Activated T-helper 1 cell treated with anti-CD3 and anti-CD28 coated beads, Interleukin-12 subunit alpha, Interleukin-12 subunit beta, Interleukin-2, Interleukin-4 antibody, amounts not matched to agents 30 ng/mL and 10 ng/mL and 1 ng/mL, durations not matched to agents 14 hours and 24 hours and 36 hours (primary cell): ENCODE measurements around the gene PBX4. TPM values are rescaled to one million over a fixed set of nuclear protein-coding genes. Genes with fewer than 3 reads are reported as not detected.

Source experiments
- DNase-seq: peaks from one replicate; pipeline ENCODE4 v3.0.0; 2021; ENCODE audit warnings: low spot score
- H3K27ac Mint-ChIP-seq: one replicate; pipeline ENCODE4 v1.8.0; 2021; ENCODE audit warnings: mild to moderate bottlenecking, mixed read lengths
- H3K27me3 Mint-ChIP-seq: one replicate; pipeline ENCODE4 v1.8.0; 2022; ENCODE audit warnings: mild to moderate bottlenecking, moderate library complexity, mixed read lengths; ENCODE audit not compliant: insufficient read depth
- H3K36me3 Mint-ChIP-seq: one replicate; pipeline ENCODE4 v1.8.0; 2021; ENCODE audit warnings: low read depth, mixed read lengths
- H3K4me1 Mint-ChIP-seq: one replicate; pipeline ENCODE4 v1.8.0; 2021; ENCODE audit warnings: low read depth, mixed read lengths
- H3K4me3 Mint-ChIP-seq: one replicate; pipeline ENCODE4 v1.8.0; 2021; ENCODE audit warnings: mild to moderate bottlenecking, moderate library complexity, mixed read lengths
- H3K9me3 Mint-ChIP-seq: one replicate; pipeline ENCODE4 v1.8.0; 2021; ENCODE audit warnings: mixed read lengths
- intact Hi-C: fragments of 100-400 bp; cut with micrococcal nuclease; formaldehyde crosslinking; loops from one replicate; pipeline ENCODE4 v1.15.1; 2024
- total RNA-seq: library from RNA; stranded (reverse); gene quantifications from 2 replicates; pipeline ENCODE4 v1.2.3, GENCODE V29; 2022

Gene PBX4
- total RNA-seq, 1 donor from 2014 or later: 29.6 TPM

DNA sequence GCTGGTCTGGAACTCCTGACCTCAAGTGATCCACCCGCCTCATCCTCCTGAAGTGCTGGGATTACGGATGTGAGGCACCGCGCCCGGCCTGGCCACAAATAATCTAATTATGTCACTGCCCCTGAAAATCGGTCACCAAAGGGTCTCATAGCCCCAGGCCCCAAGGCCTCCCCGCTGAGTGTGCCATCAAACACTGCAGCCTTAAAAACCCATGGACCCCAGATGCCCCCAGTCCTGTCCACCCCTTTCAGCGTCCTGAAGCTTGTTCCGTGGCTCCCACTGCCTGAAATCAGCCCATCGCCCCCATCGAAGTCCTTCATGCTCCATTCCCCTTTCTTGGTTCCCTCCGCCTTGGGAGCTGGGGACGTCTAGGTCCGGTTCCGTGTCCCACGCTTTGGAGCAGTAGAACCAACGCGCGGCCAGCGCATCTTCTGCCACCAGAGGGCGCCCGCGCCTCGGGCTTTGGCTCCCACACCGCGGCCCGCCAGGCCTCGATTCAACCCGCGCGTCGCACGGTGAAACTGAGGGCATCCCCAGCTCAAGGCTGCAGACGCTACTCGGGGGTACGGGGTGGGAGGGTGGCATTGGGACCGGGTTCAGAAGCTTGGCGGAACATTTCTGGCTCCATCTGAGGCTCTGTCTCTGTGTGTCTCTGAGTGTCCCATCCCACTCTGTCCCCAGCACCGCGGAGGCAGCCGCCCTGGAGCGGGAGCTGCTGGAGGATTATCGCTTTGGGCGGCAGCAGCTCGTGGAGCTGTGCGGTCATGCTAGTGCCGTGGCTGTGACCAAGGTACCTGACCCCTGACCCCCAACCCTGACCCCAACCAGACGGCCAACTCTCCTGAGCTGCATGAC lies 86.3 kb downstream of the PBX4 start:
- Mint-ChIP-seq H3K27ac (peak overlapping the region; percentile 67), H3K4me3 (no peak overlapping the region)

GRCh38 chr19:19530889-19531288 lies 87.6 kb downstream of the PBX4 start:
- Mint-ChIP-seq H3K27me3 (no peaks in the 10 kb centered on the region), H3K4me3 (no peak overlapping the region), H3K36me3 (peaks cover 9% of the 10 kb centered on the region), H3K9me3 (no peaks in the 10 kb centered on the region), H3K4me1 (peaks cover 7% of the 10 kb centered on the region), H3K27ac (no peak overlapping the region)
- no peak for DNase-seq
- intact Hi-C loops: loop anchor here (5.0 kb wide), 1 partner anchor 336 kb away; the partner anchor contains the start of gene ZNF253

More for the DNA sequence above, 86.3 kb downstream of the PBX4 start:
- Mint-ChIP-seq H3K27me3 (peaks cover 3% of the 10 kb centered on the region), H3K36me3 (peaks cover 11% of the 10 kb centered on the region), H3K9me3 (no peaks in the 10 kb centered on the region), H3K4me1 (peaks cover 7% of the 10 kb centered on the region)
- intact Hi-C loops: loop anchor here (1.0 to 5.0 kb wide), 3 partner anchors 111 to 427 kb away; partner anchors contain the start of genes GMIP and ZNF253
- DNase-seq: peak; percentile 79

DNA sequence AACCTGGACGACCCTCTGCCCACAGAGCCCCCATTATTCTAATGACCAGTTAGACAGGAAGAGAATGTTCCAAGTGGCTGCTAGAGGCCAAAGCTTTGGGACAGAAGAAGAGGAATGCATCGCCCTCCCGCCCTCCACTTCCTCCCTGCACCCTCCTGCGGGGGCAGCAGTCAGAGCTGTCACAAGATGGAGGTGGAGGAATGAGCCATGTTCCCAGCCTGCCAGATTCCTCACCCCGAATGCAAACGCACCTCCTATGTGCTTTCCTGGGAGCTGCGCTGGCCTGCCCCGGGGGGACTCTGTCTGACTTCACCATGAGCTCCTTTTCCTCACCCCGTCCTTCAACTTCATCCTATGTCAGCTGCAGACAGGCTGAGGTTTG lies 88.1 kb downstream of the PBX4 start:
- no peaks in the 10 kb centered on the region for H3K27me3 Mint-ChIP-seq
- H3K4me1 Mint-ChIP-seq: peaks cover 7% of the 10 kb centered on the region
- no peak for DNase-seq
- intact Hi-C loops: loop anchor here (5.0 kb wide), 1 partner anchor 337 kb away; the partner anchor contains the start of gene ZNF253
- H3K36me3 Mint-ChIP-seq: peaks cover 9% of the 10 kb centered on the region
- H3K27ac Mint-ChIP-seq: no peak overlapping the region
- no peak overlapping the region for H3K4me3 Mint-ChIP-seq
- H3K9me3 Mint-ChIP-seq: no peaks in the 10 kb centered on the region

GRCh38 chr19:19529783-19530422 lies 88.6 kb downstream of the PBX4 start:
- Mint-ChIP-seq H3K4me1 (peaks cover 7% of the 10 kb centered on the region), H3K27ac (no peak overlapping the region), H3K36me3 (peaks cover 9% of the 10 kb centered on the region), H3K4me3 (no peak overlapping the region), H3K9me3 (no peaks in the 10 kb centered on the region), H3K27me3 (no peaks in the 10 kb centered on the region)
- intact Hi-C loops: loop anchor here (5.0 kb wide), 1 partner anchor 337 kb away; the partner anchor contains the start of gene ZNF253
- DNase-seq: no peak

- no peak within 1 kb of the TSS for H3K27ac Mint-ChIP-seq
- peaks cover 3% of the 10 kb centered on the region for H3K4me1 Mint-ChIP-seq
- no peaks in the 10 kb centered on the region for H3K27me3 Mint-ChIP-seq
- intact Hi-C loops: no loop called here
- no peak within 1 kb of the TSS for H3K4me3 Mint-ChIP-seq
- H3K36me3 Mint-ChIP-seq: peaks cover 9% of the 10 kb centered on the region
- no peak for DNase-seq
- no peaks in the 10 kb centered on the region for H3K9me3 Mint-ChIP-seq
These were observed 89.6 kb downstream of the PBX4 start, which contains the start of gene YJEFN3 for GRCh38 chr19:19528721-19529490. YJEFN3 (plus strand) TSS chr19:19528911; CDS start chr19:19528933, 22 bp downstream.

GRCh38 chr19:19527674-19528625 lies 90.5 kb downstream of the PBX4 start:
- Mint-ChIP-seq H3K9me3 (no peaks in the 10 kb centered on the region), H3K27ac (no peak overlapping the region)

DNA sequence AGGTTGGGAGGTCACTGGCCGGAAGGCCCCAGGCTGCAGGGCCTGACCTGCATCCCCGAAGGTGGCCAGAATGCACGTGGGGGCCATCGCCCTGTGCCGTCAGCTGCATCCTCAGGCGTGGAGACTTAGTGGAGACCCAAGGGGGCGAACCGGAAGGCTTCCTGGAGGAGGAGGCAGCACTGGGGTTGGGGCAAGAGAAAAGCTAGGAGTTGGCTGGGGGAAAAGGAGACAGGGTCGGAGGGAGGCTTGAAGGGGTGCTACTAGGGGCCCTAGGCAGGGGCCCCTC lies 91.2 kb downstream of the PBX4 start:
- Mint-ChIP-seq H3K27ac (no peak overlapping the region), H3K27me3 (no peaks in the 10 kb centered on the region), H3K4me1 (no peaks in the 10 kb centered on the region), H3K9me3 (no peaks in the 10 kb centered on the region), H3K36me3 (peaks cover 9% of the 10 kb centered on the region), H3K4me3 (no peak overlapping the region)
- intact Hi-C loops: no loop called here
- no peak for DNase-seq

More at GRCh38 chr19:19527674-19528625, 90.5 kb downstream of the PBX4 start:
- H3K4me1 Mint-ChIP-seq: no peaks in the 10 kb centered on the region
- no peaks in the 10 kb centered on the region for H3K27me3 Mint-ChIP-seq
- no peak overlapping the region for H3K4me3 Mint-ChIP-seq
- H3K36me3 Mint-ChIP-seq: peaks cover 9% of the 10 kb centered on the region
- intact Hi-C loops: no loop called here
- DNase-seq: no peak

- H3K4me3 Mint-ChIP-seq: no peak overlapping the region
- peaks cover 5% of the 10 kb centered on the region for H3K36me3 Mint-ChIP-seq
- H3K4me1 Mint-ChIP-seq: no peaks in the 10 kb centered on the region
- H3K27me3 Mint-ChIP-seq: no peaks in the 10 kb centered on the region
- H3K9me3 Mint-ChIP-seq: no peaks in the 10 kb centered on the region
- DNase-seq: no peak
- no peak overlapping the region for H3K27ac Mint-ChIP-seq
- intact Hi-C loops: no loop called here
These were observed 91.7 kb downstream of the PBX4 start for GRCh38 chr19:19526581-19527370.

DNA sequence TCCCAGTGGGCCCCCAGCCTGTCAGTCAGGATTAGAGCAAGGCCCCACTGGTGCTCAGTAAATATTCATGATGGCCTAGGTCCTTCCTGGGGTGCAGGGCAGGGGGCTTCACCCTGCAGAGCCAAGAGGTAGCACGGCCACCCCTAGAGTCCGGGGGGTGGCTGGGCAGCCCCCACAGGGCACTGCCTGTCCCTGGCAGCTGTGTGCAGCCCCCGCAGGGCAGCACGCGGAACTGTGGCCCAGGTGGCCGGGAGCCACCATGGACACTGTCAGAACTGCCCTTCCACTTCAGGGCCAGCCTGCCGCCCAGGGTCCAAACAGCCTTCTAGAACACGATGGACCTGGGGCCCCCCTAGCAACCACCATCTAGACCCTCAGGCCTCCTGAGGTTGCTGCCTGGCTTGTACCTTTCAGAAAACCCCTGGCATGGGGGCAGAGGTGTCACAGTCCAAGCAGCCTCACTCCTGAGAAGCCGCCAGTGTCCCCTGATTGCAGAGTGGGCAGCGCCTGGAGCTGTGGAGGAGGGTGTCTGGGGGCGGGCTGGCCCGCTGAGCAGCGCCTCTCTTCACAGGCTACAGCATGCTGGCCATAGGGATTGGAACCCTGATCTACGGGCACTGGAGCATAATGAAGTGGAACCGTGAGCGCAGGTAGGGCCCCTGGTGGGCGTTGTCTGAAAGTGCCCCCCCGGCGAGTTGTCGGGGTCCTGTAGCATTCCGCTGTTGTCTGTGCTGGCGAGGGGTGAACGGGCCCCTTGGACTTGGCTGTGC lies 92.7 kb downstream of the PBX4 start:
- Mint-ChIP-seq H3K27me3 (no peaks in the 10 kb centered on the region), H3K4me3 (no peak overlapping the region), H3K9me3 (no peaks in the 10 kb centered on the region), H3K27ac (no peak overlapping the region), H3K4me1 (peaks cover 3% of the 10 kb centered on the region), H3K36me3 (peaks cover 6% of the 10 kb centered on the region)
- DNase-seq: no peak
- intact Hi-C loops: no loop called here

GRCh38 chr19:19524053-19524452 lies 94.4 kb downstream of the PBX4 start:
- Mint-ChIP-seq H3K27me3 (no peaks in the 10 kb centered on the region), H3K27ac (no peak overlapping the region), H3K36me3 (peaks cover 18% of the 10 kb centered on the region), H3K4me1 (peaks cover 10% of the 10 kb centered on the region), H3K4me3 (no peak overlapping the region), H3K9me3 (no peaks in the 10 kb centered on the region)
- intact Hi-C loops: no loop called here
- DNase-seq: no peak

- H3K27ac Mint-ChIP-seq: no peak overlapping the region
- no peaks in the 10 kb centered on the region for H3K27me3 Mint-ChIP-seq
- intact Hi-C loops: no loop called here
- peaks cover 19% of the 10 kb centered on the region for H3K36me3 Mint-ChIP-seq
- no peaks in the 10 kb centered on the region for H3K9me3 Mint-ChIP-seq
- no peak overlapping the region for H3K4me3 Mint-ChIP-seq
- no peak for DNase-seq
- peaks cover 11% of the 10 kb centered on the region for H3K4me1 Mint-ChIP-seq
These were observed 95.3 kb downstream of the PBX4 start for GRCh38 chr19:19523177-19523576.
